Loucy (cell line): ENCODE data around the gene CDK5.

Source experiments
- CTCF ChIP-seq: fragments of 200-600 bp; sonication (generic); conservative IDR thresholded peaks from 2 replicates; pipeline ENCODE4 v1.5.1; 2014; ENCODE audit warnings: mild to moderate bottlenecking, antibody characterized with exemption, low read length
- EZH2phosphoT487 ChIP-seq: fragments of 200-600 bp; IDR thresholded peaks from 2 replicates; pipeline ENCODE4 v1.6.1; 2018; ENCODE audit warnings: antibody characterized with exemption, mild to moderate bottlenecking, moderate library complexity, borderline replicate concordance

- TF ChIP-seq CTCF (no peak), EZH2phosphoT487 (no peak)
Measured at GRCh38 chr7:151028948-151029501, 28.7 kb downstream of the CDK5 start.
